GM12875 (cell line): Measurements from ENCODE around the gene SNIP1.
"Not testable (repeated sequence)": the region's sequence is repeated elsewhere in the genome, so short reads cannot be mapped to it uniquely, and the experiment has no call there.

Experiments used
- H3K4me3 ChIP-seq: one replicate; pipeline ENCODE4 v1.5.1; 2011; ENCODE audit warnings: low read depth, low read length, control low read depth
- CTCF ChIP-seq: IDR thresholded peaks from 2 replicates; pipeline ENCODE4 v1.5.1; 2011; ENCODE audit warnings: low read depth, mild to moderate bottlenecking, control low read depth, inconsistent platforms, low read length, moderate library complexity, borderline replicate concordance; ENCODE audit not compliant: insufficient read depth

SNIP1 gene

GRCh38 chr1:37556712-37557196, 2.7 kb upstream of the SNIP1 start, which contains the start of gene DNALI1:
DNALI1 (plus strand) TSS chr1:37556940; CDS start chr1:37556995, 55 bp downstream.
- no peak for TF ChIP-seq CTCF
- H3K4me3 ChIP-seq, result no peak within 1 kb of the TSS

GRCh38 chr1:37553598-37553926, 531 bp downstream of the SNIP1 start:
- H3K4me3 ChIP-seq, result peak overlapping the region; percentile 79
- TF ChIP-seq CTCF, result no peak

- H3K4me3 ChIP-seq, result no peak overlapping the region
- no peak for TF ChIP-seq CTCF
Measured at GRCh38 chr1:37549341-37549740, 4.8 kb downstream of the SNIP1 start.

GRCh38 chr1:37545019-37545418, 9.1 kb downstream of the SNIP1 start:
- H3K4me3 ChIP-seq, result no peak overlapping the region
- no peak for TF ChIP-seq CTCF

- no peak for TF ChIP-seq CTCF
- H3K4me3 ChIP-seq, result no peak overlapping the region
Measured at GRCh38 chr1:37544530-37544929, 9.6 kb downstream of the SNIP1 start.

GRCh38 chr1:37540036-37540785, 13.9 kb downstream of the SNIP1 start:
- H3K4me3 ChIP-seq, result no peak overlapping the region
- TF ChIP-seq CTCF, result no peak

- H3K4me3 ChIP-seq, result not testable (repeated sequence)
Measured at GRCh38 chr1:37539154-37539553, 14.9 kb downstream of the SNIP1 start.
